Natural killer cell treated with Interleukin-12 subunit alpha and Interleukin-12 subunit beta and Interleukin-15 and Interleukin-18, amount 100 ng/mL, for 72 hours (primary cell): ENCODE results near the gene TMEM169. TPM values are rescaled to one million over a fixed set of nuclear protein-coding genes. Genes with fewer than 3 reads are reported as not detected.
A peak's percentile ranks its signal among the peaks of the same experiment; 100 is the strongest.

ENCODE experiments used
- ATAC-seq, 2 donors: fragments of 150-1000 bp; cut with Tn5 transposase in 1 of 2; sonication (Bioruptor Pico), chemical (Tn5 transposase) in 1 of 2; 2 replicates each; pipeline ENCODE4 v1.10.0; 2021
- DNase-seq: peaks from one replicate; pipeline ENCODE4 v3.0.0; 2022; ENCODE audit warnings: low spot score
- H3K27ac Mint-ChIP-seq, 2 donors: 1 replicate in 1 of 2; 2 replicates in 1 of 2; pipeline ENCODE4 v1.8.0; 2022; ENCODE audit warnings: mixed read lengths in 2 of 2, mild to moderate bottlenecking in 1 of 2, moderate library complexity in 1 of 2
- H3K27me3 Mint-ChIP-seq, 2 donors: 1 replicate in 1 of 2; 2 replicates in 1 of 2; pipeline ENCODE4 v1.8.0; 2022; ENCODE audit warnings: mixed read lengths in 2 of 2
- H3K36me3 Mint-ChIP-seq: one replicate; pipeline ENCODE4 v1.8.0; 2022; ENCODE audit warnings: mixed read lengths
- H3K4me1 Mint-ChIP-seq, 2 donors: 1 replicate in 1 of 2; 2 replicates in 1 of 2; pipeline ENCODE4 v1.8.0; 2022; ENCODE audit warnings: low read depth in 2 of 2, mixed read lengths in 2 of 2, mild to moderate bottlenecking in 1 of 2
- H3K4me3 Mint-ChIP-seq: one replicate; pipeline ENCODE4 v1.8.0; 2022; ENCODE audit warnings: mixed read lengths
- H3K9me3 Mint-ChIP-seq: 2 replicates; pipeline ENCODE4 v1.8.0; 2022; ENCODE audit warnings: mixed read lengths
- total RNA-seq, 2 donors: library from RNA; stranded (reverse); gene quantifications; one replicate each; pipeline ENCODE4 v1.2.3, GENCODE V29; 2022

Gene TMEM169
- total RNA-seq, 2 donors from 2014 or later: 0.56 to 1.9 TPM

DNA sequence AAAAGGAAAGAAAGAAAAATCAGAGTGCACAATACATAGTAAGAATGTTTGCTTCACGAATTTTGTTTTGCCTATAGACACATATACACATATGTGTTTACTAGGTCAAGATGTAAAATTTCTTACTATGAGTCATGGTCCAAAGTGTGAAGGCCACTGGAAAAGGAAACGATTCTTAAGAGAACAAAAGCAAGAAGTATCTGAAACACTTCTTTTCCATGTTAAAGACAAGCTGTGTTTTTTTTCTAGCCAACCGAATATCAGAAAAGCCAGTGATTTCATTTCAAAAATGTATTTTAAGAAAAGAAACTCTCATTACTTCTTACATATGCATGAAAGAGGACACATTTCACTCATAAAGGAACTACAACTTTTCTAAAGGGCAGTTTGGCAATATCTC is 25.0 kb upstream of the TMEM169 start:
- H3K27ac Mint-ChIP-seq: peak overlapping the region; percentile 85 to 94
- H3K4me3 Mint-ChIP-seq: peak overlapping the region; percentile 88
- H3K4me1 Mint-ChIP-seq: peaks cover 25 to 32% of the 10 kb centered on the region in 2 donors
- H3K36me3 Mint-ChIP-seq: no peaks in the 10 kb centered on the region
- DNase-seq (no peak), ATAC-seq (peak in 1 of 2 donors; percentile 53)
- H3K9me3 Mint-ChIP-seq: no peaks in the 10 kb centered on the region
- no peaks in the 10 kb centered on the region for H3K27me3 Mint-ChIP-seq

GRCh38 chr2:216057688-216058193 is 24.0 kb upstream of the TMEM169 start:
- Mint-ChIP-seq H3K4me1 (peaks cover 25 to 32% of the 10 kb centered on the region in 2 donors), H3K4me3 (peak overlapping the region; percentile 88), H3K9me3 (no peaks in the 10 kb centered on the region), H3K27me3 (no peaks in the 10 kb centered on the region), H3K27ac (peak overlapping the region; percentile 85 to 94), H3K36me3 (no peaks in the 10 kb centered on the region)
- peak; percentile 71 for DNase-seq
- peak; percentile 93 to 95 for ATAC-seq

- H3K36me3 Mint-ChIP-seq: no peaks in the 10 kb centered on the region
- DNase-seq: no peak
- H3K4me3 Mint-ChIP-seq: no peak overlapping the region
- peaks cover 25 to 32% of the 10 kb centered on the region in 2 donors for H3K4me1 Mint-ChIP-seq
- peak overlapping the region in 1 of 2 donors; percentile 94 for H3K27ac Mint-ChIP-seq
- no peaks in the 10 kb centered on the region for H3K9me3 Mint-ChIP-seq
- H3K27me3 Mint-ChIP-seq: no peaks in the 10 kb centered on the region
- ATAC-seq: no peak
Measured at GRCh38 chr2:216059233-216059834, 22.4 kb upstream of the TMEM169 start.

- ATAC-seq: no peak
- Mint-ChIP-seq H3K27me3 (no peaks in the 10 kb centered on the region), H3K4me3 (no peak overlapping the region), H3K9me3 (no peaks in the 10 kb centered on the region), H3K36me3 (peaks cover 5% of the 10 kb centered on the region), H3K27ac (no peak overlapping the region), H3K4me1 (peaks cover 4% of the 10 kb centered on the region in 2 donors)
- no peak for DNase-seq
Measured at GRCh38 chr2:216064014-216064630, 17.6 kb upstream of the TMEM169 start.

- ATAC-seq: no peak
Measured at GRCh38 chr2:216064665-216065064, 17.1 kb upstream of the TMEM169 start.

GRCh38 chr2:216066230-216066629 is 15.5 kb upstream of the TMEM169 start:
- no peak overlapping the region for H3K27ac Mint-ChIP-seq
- H3K9me3 Mint-ChIP-seq: no peaks in the 10 kb centered on the region
- H3K4me3 Mint-ChIP-seq: no peak overlapping the region
- H3K4me1 Mint-ChIP-seq: no peaks in the 10 kb centered on the region
- no peak for ATAC-seq
- no peak for DNase-seq
- peaks cover 5% of the 10 kb centered on the region for H3K36me3 Mint-ChIP-seq
- no peaks in the 10 kb centered on the region for H3K27me3 Mint-ChIP-seq

More at GRCh38 chr2:216064665-216065064, 17.1 kb upstream of the TMEM169 start:
- Mint-ChIP-seq H3K36me3 (peaks cover 5% of the 10 kb centered on the region), H3K9me3 (no peaks in the 10 kb centered on the region), H3K4me3 (no peak overlapping the region), H3K27me3 (no peaks in the 10 kb centered on the region), H3K4me1 (no peaks in the 10 kb centered on the region), H3K27ac (no peak overlapping the region)
- no peak for DNase-seq

DNA sequence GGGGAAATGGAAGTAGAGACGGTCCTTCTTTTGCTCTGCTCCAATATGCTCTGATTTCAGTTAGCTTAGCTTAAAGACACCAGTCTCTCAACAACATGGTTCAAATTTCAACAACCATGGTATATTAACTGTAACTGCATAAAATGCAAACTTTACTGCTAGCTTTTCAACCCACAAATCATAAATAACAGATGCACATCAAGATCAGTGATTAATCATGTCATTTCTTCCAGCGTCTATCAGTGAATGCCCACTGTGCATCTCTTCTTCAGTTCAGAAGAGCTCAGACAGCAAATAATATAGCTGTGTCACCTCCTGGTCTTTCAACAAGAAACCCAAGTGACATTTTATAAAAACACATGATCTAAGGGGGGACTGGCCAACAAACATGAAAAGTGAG is 12.7 kb upstream of the TMEM169 start:
- DNase-seq: no peak
- H3K27ac Mint-ChIP-seq: no peak overlapping the region
- H3K9me3 Mint-ChIP-seq: no peaks in the 10 kb centered on the region
- peaks cover 5% of the 10 kb centered on the region for H3K36me3 Mint-ChIP-seq
- no peak overlapping the region for H3K4me3 Mint-ChIP-seq
- H3K27me3 Mint-ChIP-seq: no peaks in the 10 kb centered on the region
- peaks cover 4 to 7% of the 10 kb centered on the region in 2 donors for H3K4me1 Mint-ChIP-seq
- no peak for ATAC-seq

GRCh38 chr2:216070195-216070594 is 11.5 kb upstream of the TMEM169 start:
- ATAC-seq: no peak
- H3K4me3 Mint-ChIP-seq: no peak overlapping the region
- no peak for DNase-seq
- no peaks in the 10 kb centered on the region for H3K27me3 Mint-ChIP-seq
- H3K4me1 Mint-ChIP-seq: peaks cover 7 to 15% of the 10 kb centered on the region in 2 donors
- peaks cover 5% of the 10 kb centered on the region for H3K36me3 Mint-ChIP-seq
- H3K9me3 Mint-ChIP-seq: no peaks in the 10 kb centered on the region
- H3K27ac Mint-ChIP-seq: no peak overlapping the region

DNA sequence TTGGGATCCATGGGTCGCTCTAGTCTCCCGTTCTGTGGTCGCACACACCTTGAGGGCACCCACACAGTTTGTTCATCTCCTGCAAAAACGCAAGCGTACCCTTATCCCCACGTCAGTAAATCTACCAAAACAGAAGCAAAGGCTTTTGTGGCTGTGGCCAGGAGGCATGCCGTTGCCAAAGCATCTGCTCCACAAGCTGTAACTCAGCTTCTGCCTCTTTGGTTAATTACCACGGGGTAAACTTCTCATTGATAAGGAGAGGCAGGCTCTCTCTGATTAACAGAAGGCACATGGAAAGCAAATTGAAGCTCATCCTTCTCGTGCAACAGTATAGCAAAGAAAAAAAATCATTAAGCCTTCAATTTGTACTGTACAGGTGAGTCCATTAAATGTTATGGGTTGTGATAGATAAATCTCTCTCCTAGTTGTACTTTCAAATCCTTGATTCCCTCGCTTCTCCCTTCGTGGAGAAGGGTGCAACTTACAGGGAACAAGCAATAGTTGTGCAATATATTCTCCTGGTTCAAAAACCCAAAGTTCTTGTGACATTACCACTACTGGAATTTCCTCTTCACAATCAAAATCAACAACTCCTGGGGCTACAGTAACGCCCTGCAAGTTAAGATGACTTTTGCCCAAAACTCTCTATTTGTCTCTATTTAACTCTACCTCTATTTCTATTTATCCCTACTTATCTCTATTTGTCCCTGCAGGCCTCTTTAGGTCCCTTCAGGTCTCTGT is 10.4 kb upstream of the TMEM169 start:
- Mint-ChIP-seq H3K36me3 (no peaks in the 10 kb centered on the region), H3K4me1 (peaks cover 7 to 20% of the 10 kb centered on the region in 2 donors), H3K9me3 (no peaks in the 10 kb centered on the region), H3K27me3 (no peaks in the 10 kb centered on the region), H3K27ac (no peak overlapping the region), H3K4me3 (no peak overlapping the region)
- no peak for DNase-seq
- ATAC-seq: no peak

GRCh38 chr2:216072473-216072872 is 9.2 kb upstream of the TMEM169 start:
- H3K4me3 Mint-ChIP-seq: no peak overlapping the region

GRCh38 chr2:216073773-216074172 is 7.9 kb upstream of the TMEM169 start:
- DNase-seq (no peak), ATAC-seq (peak in 1 of 2 donors; percentile 38)
- Mint-ChIP-seq H3K4me1 (peaks cover 7 to 20% of the 10 kb centered on the region in 2 donors), H3K36me3 (no peaks in the 10 kb centered on the region), H3K4me3 (no peak overlapping the region), H3K27ac (no peak overlapping the region), H3K9me3 (no peaks in the 10 kb centered on the region), H3K27me3 (no peaks in the 10 kb centered on the region)

More at GRCh38 chr2:216072473-216072872, 9.2 kb upstream of the TMEM169 start:
- Mint-ChIP-seq H3K9me3 (no peaks in the 10 kb centered on the region), H3K36me3 (no peaks in the 10 kb centered on the region), H3K27ac (no peak overlapping the region), H3K4me1 (peaks cover 7 to 20% of the 10 kb centered on the region in 2 donors), H3K27me3 (no peaks in the 10 kb centered on the region)
- ATAC-seq: no peak
- no peak for DNase-seq

DNA sequence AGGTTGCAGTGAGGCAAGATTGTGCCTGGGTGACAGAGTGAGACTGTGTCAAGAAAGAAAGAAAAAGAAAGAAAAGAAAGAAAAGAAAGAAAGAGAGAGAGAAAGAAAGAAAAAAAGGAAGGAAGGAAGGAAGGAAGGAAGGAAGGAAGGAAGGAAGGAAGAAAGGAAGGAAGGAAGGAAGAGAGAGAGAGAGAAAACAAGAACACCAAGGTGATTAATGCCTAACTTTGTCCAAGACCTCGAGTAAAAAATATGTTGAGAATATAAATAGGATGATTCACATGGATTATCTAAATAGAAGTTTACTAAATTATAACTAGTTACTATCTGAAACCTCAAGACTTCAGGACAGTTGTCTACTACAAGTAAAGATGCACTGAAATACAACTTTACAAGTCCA is 7.3 kb upstream of the TMEM169 start:
- ATAC-seq: no peak
- Mint-ChIP-seq H3K4me3 (no peak overlapping the region), H3K4me1 (peaks cover 7 to 20% of the 10 kb centered on the region in 2 donors), H3K9me3 (no peaks in the 10 kb centered on the region), H3K27ac (no peak overlapping the region), H3K27me3 (no peaks in the 10 kb centered on the region), H3K36me3 (no peaks in the 10 kb centered on the region)
- DNase-seq: no peak

DNA sequence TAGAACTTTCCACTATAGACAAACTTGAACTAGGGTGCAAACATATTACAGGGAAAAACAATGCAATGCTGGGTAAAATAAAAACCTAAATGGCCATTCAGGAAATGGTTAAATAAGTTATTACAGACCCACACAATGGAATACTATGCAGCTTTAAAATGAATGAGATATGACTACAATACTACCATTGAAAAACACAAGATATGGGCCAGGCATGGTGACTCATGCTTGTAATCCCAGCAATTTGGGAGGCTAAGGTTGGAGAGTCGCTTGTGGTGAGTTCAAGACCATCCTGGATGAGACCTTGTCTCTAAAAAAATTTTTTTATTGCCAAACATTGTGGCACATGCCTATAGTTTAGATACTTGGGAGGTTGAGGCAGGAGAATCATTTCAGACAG is 6.9 kb upstream of the TMEM169 start:
- H3K27me3 Mint-ChIP-seq: no peaks in the 10 kb centered on the region
- peaks cover 7 to 20% of the 10 kb centered on the region in 2 donors for H3K4me1 Mint-ChIP-seq
- no peaks in the 10 kb centered on the region for H3K9me3 Mint-ChIP-seq
- no peak overlapping the region for H3K4me3 Mint-ChIP-seq
- H3K36me3 Mint-ChIP-seq: no peaks in the 10 kb centered on the region
- ATAC-seq (no peak), DNase-seq (no peak)
- no peak overlapping the region for H3K27ac Mint-ChIP-seq
